H1 (cell line): Measurements from ENCODE around the gene C2CD4A. TPM values are rescaled to one million over a fixed set of nuclear protein-coding genes. Genes with fewer than 3 reads are reported as not detected.

Experiments used
- CTCF ChIA-PET: fragments of 300-600 bp; sonication (Branson Sonifier 250); formaldehyde crosslinking; loops from one replicate; lab custom pipeline; 2021; ENCODE audit not compliant: partially characterized antibody; lab: Charles Lee
- POLR2A ChIA-PET: fragments of 300-600 bp; sonication (Branson Sonifier 250); formaldehyde crosslinking; loops from one replicate; lab custom pipeline; 2021; ENCODE audit warnings: inconsistent platforms; ENCODE audit not compliant: partially characterized antibody; lab: Charles Lee
- DNase-seq, 2 experiments: peaks; one replicate each; pipeline versions ENCODE4 v3.0.0 to v3.0.0-alpha.2; 2010 to 2022; ENCODE audit warnings: low spot score in 2 of 2, low read depth in 1 of 2, mixed read lengths in 1 of 2
- FAIRE-seq: peaks from 2 replicates; lab custom pipeline; 2011; peaks lifted over from hg19 to GRCh38; lab: Jason Lieb, UNC
- H2AFZ ChIP-seq: 2 replicates; pipeline ENCODE4 v1.8.1; 2012; ENCODE audit warnings: low read length, inconsistent platforms
- H2AK5ac ChIP-seq: 2 replicates; pipeline ENCODE4 v1.6.1; 2013; ENCODE audit warnings: low read depth, low read length
- H2BK120ac ChIP-seq: replicated peaks from 2 replicates; pipeline ENCODE3; 2013; ENCODE audit warnings: low read depth, low read length, inconsistent platforms
- H2BK12ac ChIP-seq: 2 replicates; pipeline ENCODE4 v1.6.1; 2013; ENCODE audit warnings: low read depth, low read length
- H2BK15ac ChIP-seq: 2 replicates; pipeline ENCODE4 v1.6.1; 2013; ENCODE audit warnings: low read length
- H2BK20ac ChIP-seq: 2 replicates; pipeline ENCODE4 v1.6.1; 2013; ENCODE audit warnings: low read length
- H2BK5ac ChIP-seq: 2 replicates; pipeline ENCODE4 v1.6.1; 2013; ENCODE audit warnings: low read depth, low read length
- H3K14ac ChIP-seq: 2 replicates; pipeline ENCODE4 v1.6.1; 2013; ENCODE audit warnings: inconsistent platforms; ENCODE audit not compliant: insufficient read length
- H3K18ac ChIP-seq: 2 replicates; pipeline ENCODE4 v1.6.1; 2013; ENCODE audit warnings: low read length; ENCODE audit errors: extremely low read depth
- H3K23ac ChIP-seq: 2 replicates; pipeline ENCODE4 v1.6.1; 2013; ENCODE audit warnings: inconsistent platforms; ENCODE audit not compliant: insufficient read length
- H3K23me2 ChIP-seq: 2 replicates; pipeline ENCODE4 v1.6.1; 2013; ENCODE audit warnings: low read depth, low read length
- H3K27ac ChIP-seq: 2 replicates; pipeline ENCODE4 v1.6.1; 2011; ENCODE audit warnings: low read depth, low read length, inconsistent platforms
- H3K27me3 ChIP-seq, 4 experiments: replicated peaks in 1 of 4; 1 replicate in 1 of 4; 2 replicates in 3 of 4; pipeline versions ENCODE4 v1.6.1 to v1.8.1; 2011 to 2013; ENCODE audit warnings: low read length in 3 of 4, mild to moderate bottlenecking in 3 of 4, inconsistent platforms in 2 of 4, mixed read lengths in 2 of 4, moderate library complexity in 1 of 4; ENCODE audit not compliant: control insufficient read depth in 3 of 4, insufficient read depth in 3 of 4; ENCODE audit errors: extremely low read depth in 1 of 4
- H3K36me3 ChIP-seq, 4 experiments: 2 replicates each; pipeline versions ENCODE4 v1.6.1 to v1.8.1; 2011 to 2013; ENCODE audit warnings: mild to moderate bottlenecking in 4 of 4, low read length in 3 of 4, moderate library complexity in 2 of 4, control low read depth in 1 of 4, inconsistent platforms in 1 of 4; ENCODE audit not compliant: insufficient read depth in 4 of 4, control insufficient read depth in 2 of 4
- H3K4ac ChIP-seq: replicated peaks from 2 replicates; pipeline ENCODE3; 2013; ENCODE audit warnings: low read length, low read depth, mixed read lengths, inconsistent platforms; ENCODE audit not compliant: insufficient read length
- H3K4me1 ChIP-seq, 4 experiments: replicated peaks in 1 of 4; 1 replicate in 1 of 4; 2 replicates in 3 of 4; pipeline versions ENCODE4 v1.6.1 to v1.8.1; 2011 to 2013; ENCODE audit warnings: low read length in 3 of 4, inconsistent platforms in 2 of 4, mixed read lengths in 1 of 4; ENCODE audit not compliant: insufficient read depth in 4 of 4, control insufficient read depth in 3 of 4
- H3K4me2 ChIP-seq, 2 experiments: 2 replicates each; pipeline versions ENCODE4 v1.6.1 to v1.8.1; 2011 to 2013; ENCODE audit warnings: low read depth in 2 of 2, low read length in 2 of 2, control low read depth in 1 of 2, inconsistent platforms in 1 of 2, mild to moderate bottlenecking in 1 of 2; ENCODE audit not compliant: insufficient read depth in 1 of 2
- H3K4me3 ChIP-seq, 4 experiments: fragments of 200-600, 300-600 bp in 1 of 4; sonication (generic), shearing (Covaris generic), sonication (Bioruptor Twin) in 1 of 4; 2 replicates each; pipeline versions ENCODE4 v1.5.1 to v1.8.1; 2011 to 2016; ENCODE audit warnings: low read length in 4 of 4, low read depth in 3 of 4, control low read depth in 2 of 4, inconsistent platforms in 2 of 4, mild to moderate bottlenecking in 2 of 4, mixed read lengths in 1 of 4, moderate library complexity in 1 of 4; ENCODE audit not compliant: insufficient read depth in 2 of 4; ENCODE audit errors: extremely low read depth in 1 of 4
- H3K56ac ChIP-seq: replicated peaks from 2 replicates; pipeline ENCODE3; 2013; ENCODE audit warnings: low read depth, mild to moderate bottlenecking, mixed read lengths, low read length, inconsistent platforms; ENCODE audit not compliant: insufficient read length
- H3K79me1 ChIP-seq: 2 replicates; pipeline ENCODE4 v1.6.1; 2013; ENCODE audit warnings: low read depth, low read length, control low read depth
- H3K79me2 ChIP-seq, 2 experiments: 2 replicates each; pipeline versions ENCODE4 v1.6.1 to v1.8.1; 2012 to 2013; ENCODE audit warnings: low read length in 2 of 2, mild to moderate bottlenecking in 2 of 2, inconsistent platforms in 1 of 2; ENCODE audit not compliant: insufficient read depth in 2 of 2, control insufficient read depth in 1 of 2
- H3K9ac ChIP-seq, 4 experiments: replicated peaks in 1 of 4; 1 replicate in 1 of 4; 2 replicates in 3 of 4; pipeline versions ENCODE4 v1.6.1 to v1.8.1; 2011 to 2013; ENCODE audit warnings: low read depth in 3 of 4, low read length in 3 of 4, control low read depth in 2 of 4, mild to moderate bottlenecking in 2 of 4, moderate library complexity in 2 of 4, inconsistent platforms in 1 of 4; ENCODE audit errors: extremely low read depth in 1 of 4
- H3K9me3 ChIP-seq, 2 experiments: 2 replicates each; pipeline versions ENCODE4 v1.6.1 to v1.8.1; 2012 to 2013; ENCODE audit warnings: mild to moderate bottlenecking in 2 of 2, moderate library complexity in 2 of 2, control low read depth in 1 of 2, inconsistent platforms in 1 of 2, low read depth in 1 of 2, low read length in 1 of 2, mixed read lengths in 1 of 2; ENCODE audit not compliant: insufficient read depth in 2 of 2
- H4K20me1 ChIP-seq, 2 experiments: replicated peaks in 1 of 2; 2 replicates each; pipeline versions ENCODE3 to v1.8.1; 2011 to 2013; ENCODE audit warnings: inconsistent platforms in 2 of 2, low read length in 2 of 2, mild to moderate bottlenecking in 1 of 2; ENCODE audit not compliant: insufficient read depth in 2 of 2, control insufficient read depth in 1 of 2
- H4K5ac ChIP-seq: 2 replicates; pipeline ENCODE4 v1.6.1; 2013; ENCODE audit warnings: low read length, low read depth, mixed read lengths, inconsistent platforms; ENCODE audit not compliant: insufficient read length
- H4K8ac ChIP-seq: 2 replicates; pipeline ENCODE4 v1.8.0; 2013; ENCODE audit warnings: mild to moderate bottlenecking, moderate library complexity, low read length, inconsistent platforms; ENCODE audit not compliant: insufficient read depth; ENCODE audit errors: extremely low read depth
- H4K91ac ChIP-seq: replicated peaks from 2 replicates; pipeline ENCODE3; 2013; ENCODE audit warnings: low read length, mixed read lengths, inconsistent platforms; ENCODE audit not compliant: insufficient read length
- WGBS, 2 experiments: shearing (Covaris generic) in 1 of 2; methylation state at CpG; one replicate each; pipeline versions ENCODE4 v1.1.6 to v1.1.7; 2013 to 2015; ENCODE audit warnings: low lambda C conversion rate in 2 of 2, mixed read lengths in 2 of 2, inconsistent platforms in 1 of 2, low coverage in 1 of 2, missing lambda C conversion rate in 1 of 2; ENCODE audit not compliant: insufficient replicate concordance in 2 of 2, insufficient coverage in 1 of 2, insufficient read length in 1 of 2; ENCODE audit errors: extremely low coverage in 1 of 2, missing lambda C conversion rate in 1 of 2; 5-methylcytosine and 5-hydroxymethylcytosine counted together
- polyA plus RNA-seq, 7 experiments: library from polyadenylated mRNA; depleted of rRNA in 3 of 7; stranded (reverse) in 5 of 7; unstranded in 2 of 7; fragments of >200 nt in 5 of 7; fragments of 200-250 nt in 2 of 7; gene quantifications; 1 replicate in 5 of 7; 2 replicates in 1 of 7; 4 replicates in 1 of 7; pipeline versions ENCODE4 v1.2.1 to v1.2.3, GENCODE V29; 2011 to 2013; ENCODE audit warnings: missing spikeins in 2 of 7, mixed read lengths in 2 of 7
- total RNA-seq: library from RNA; stranded (reverse); fragmentation: NEBNext Ultra II Directional; extraction: Animal tissue kit (Norgen Biotek cat#: 25700); gene quantifications from 2 replicates; pipeline ENCODE4 v1.2.1, GENCODE V29; 2021

Gene C2CD4A
- total and polyA plus RNA-seq, 2 of the 8 experiments (the other 6 are each of a cell fraction or from before 2014, with no cell fraction given), result not detected

DNA sequence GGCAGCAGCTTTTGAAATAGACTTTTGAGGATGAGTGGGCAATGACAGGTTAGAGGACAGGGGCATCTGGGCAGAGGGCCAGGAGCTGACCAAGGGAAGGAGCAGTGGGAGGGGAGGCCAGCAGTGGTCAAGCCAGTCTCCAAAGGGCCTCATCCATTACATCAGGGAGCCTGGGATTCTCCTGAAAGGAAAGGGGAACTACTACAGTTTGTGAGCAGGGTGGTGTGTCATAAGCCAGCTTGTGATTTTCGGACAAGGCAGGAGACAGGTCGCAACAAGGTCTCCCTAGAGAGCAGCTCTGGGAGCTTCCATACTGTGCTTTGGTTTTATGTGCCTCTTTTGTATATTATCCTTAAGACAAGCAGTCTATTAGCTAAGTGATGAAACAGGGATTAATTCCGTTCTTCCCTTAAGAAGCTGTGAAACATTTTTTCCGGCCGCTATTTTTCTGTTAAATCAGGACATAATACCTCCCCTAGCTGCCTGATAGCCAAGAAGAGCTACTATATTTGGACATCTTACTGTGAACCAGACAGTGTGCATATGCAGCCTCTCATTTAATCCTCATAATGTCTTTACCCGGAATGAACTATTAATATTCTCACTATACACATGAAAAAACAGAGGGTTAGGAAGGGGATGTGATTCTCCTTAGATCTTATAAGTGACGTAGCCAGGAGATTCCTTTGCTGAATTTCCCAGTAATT, 51.9 kb downstream of the C2CD4A start:
- CTCF ChIA-PET, result interaction anchor here (1.1 to 1.7 kb wide), 2 partner anchors 9 to 21 kb away, joined by 5 read pairs; no protein-coding TSS in a partner anchor
- no peak for FAIRE-seq

More for the DNA sequence above, 51.9 kb downstream of the C2CD4A start:
- POLR2A ChIA-PET, result no interaction called here
- Histone ChIP-seq H2BK20ac (no peak overlapping the region), H3K18ac (no peak overlapping the region), H3K9ac (no peak overlapping the region), H3K4ac (no peak overlapping the region), H2AFZ (peak overlapping the region; percentile 98), H3K14ac (no peak overlapping the region), H3K23me2 (no peaks in the 10 kb centered on the region), H3K27ac (no peak overlapping the region), H2BK12ac (no peak overlapping the region), H2BK5ac (no peak overlapping the region), H3K4me2 (no peak overlapping the region), H2BK15ac (no peak overlapping the region), H4K5ac (no peak overlapping the region), H3K56ac (no peak overlapping the region), H4K8ac (no peak overlapping the region), H4K91ac (no peak overlapping the region), H3K4me1 (peaks cover 0 to 3% (median 0%) of the 10 kb centered on the region in 4 experiments; a peak in 1 of 7 replicates), H3K27me3 (no peaks in the 10 kb centered on the region), H3K9me3 (no peaks in the 10 kb centered on the region), H3K4me3 (no peak overlapping the region), H3K36me3 (no peaks in the 10 kb centered on the region), H3K23ac (no peak overlapping the region), H3K79me2 (no peaks in the 10 kb centered on the region), H2AK5ac (no peak overlapping the region), H2BK120ac (no peak overlapping the region), H3K79me1 (no peaks in the 10 kb centered on the region), H4K20me1 (no peaks in the 10 kb centered on the region)
- no peak for DNase-seq
- 92% methylated on average over 7 of the region's 7 CpGs; no CpG with 5 or more reads in 1 of the 2 experiments for WGBS, 2 experiments
